Measurements from ENCODE around the gene SLX4.

The SLX4 gene

GRCh38 chr16:3546986-3547682 lies 64.3 kb downstream of the SLX4 start:
- no peak for DNase-seq

DNA sequence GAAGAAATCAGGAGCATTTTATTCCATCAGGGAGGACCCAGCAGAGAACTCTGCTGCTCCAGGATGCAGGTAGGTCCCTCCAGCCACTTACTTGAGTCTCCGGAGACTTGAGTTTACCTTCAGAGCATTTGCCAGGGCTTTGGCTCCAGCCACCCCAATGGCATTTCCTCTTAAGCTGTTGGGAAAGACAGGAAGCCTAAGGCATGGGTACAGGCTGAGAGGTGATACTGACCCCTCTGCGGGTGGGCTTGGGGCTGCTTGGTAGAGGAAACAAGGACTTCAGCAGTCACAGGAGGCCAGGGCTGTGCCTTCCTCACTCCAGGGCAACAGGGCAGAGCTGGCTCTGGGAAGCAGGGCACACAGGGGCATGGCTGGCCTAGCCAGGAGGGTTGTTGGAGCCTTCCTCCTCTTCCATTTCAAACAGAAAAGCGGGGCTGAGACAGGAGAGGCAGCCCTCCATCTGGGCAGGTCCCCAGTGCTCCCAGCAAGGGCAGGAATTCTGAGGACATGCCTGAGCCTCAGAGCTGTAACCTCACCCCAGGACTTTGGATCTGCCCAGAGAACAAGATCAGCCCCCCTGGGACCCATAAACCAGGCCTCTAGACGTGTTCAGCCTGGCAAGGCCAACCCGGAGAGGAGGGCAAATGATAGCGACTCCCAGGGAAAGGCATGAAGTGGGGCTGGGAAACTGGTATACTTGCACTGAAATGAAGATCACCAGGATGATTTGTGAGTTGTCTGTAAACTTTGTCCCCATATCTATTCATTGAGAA lies 68.6 kb downstream of the SLX4 start:
- no peak for DNase-seq

- no peak for DNase-seq
Observed at GRCh38 chr16:3541527-3542155, 69.8 kb downstream of the SLX4 start.

DNA sequence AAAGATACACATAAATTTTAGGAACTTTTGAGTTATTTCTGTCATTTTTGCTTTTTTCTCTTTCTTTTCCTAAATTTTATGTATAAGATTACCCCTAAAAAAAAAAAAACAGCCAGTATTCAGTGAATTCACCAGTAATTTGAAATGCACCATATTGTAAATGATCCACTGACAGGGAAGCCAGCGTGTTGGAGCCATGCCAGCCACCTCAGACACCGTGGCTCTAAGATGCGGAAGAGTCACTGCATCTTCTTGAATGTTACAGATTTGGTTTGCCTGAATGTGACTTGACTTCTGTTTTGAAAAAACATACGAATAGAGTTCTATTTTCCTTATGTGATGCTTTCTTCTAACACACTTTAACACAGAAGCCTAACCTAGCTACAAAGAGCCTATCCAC lies 73.2 kb downstream of the SLX4 start:
- DNase-seq, result no peak

- DNase-seq, result no peak
Observed at GRCh38 chr16:3536851-3537250, 74.6 kb downstream of the SLX4 start.

DNA sequence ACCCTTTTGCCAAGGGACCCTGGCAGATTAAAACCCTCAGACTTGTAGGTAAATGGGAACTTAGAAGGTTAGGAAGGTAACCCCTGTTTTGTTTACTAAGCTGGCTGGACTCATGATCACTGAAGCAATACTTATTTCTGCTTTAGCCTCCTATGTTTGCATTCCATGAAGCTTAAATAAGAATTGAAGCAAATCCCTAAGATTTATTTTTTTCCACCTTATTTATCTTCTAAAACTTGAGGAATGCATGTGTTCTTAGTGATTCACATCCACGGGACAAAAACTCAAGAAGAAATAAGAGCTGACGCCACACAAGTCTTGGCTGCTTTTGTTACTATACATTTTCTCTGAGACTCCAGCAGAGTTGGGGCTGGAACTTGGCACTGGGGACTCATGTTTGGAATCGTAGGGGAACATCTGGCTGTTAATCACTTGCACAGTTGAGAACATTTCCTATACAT lies 75.1 kb downstream of the SLX4 start:
- DNase-seq, result no peak

DNA sequence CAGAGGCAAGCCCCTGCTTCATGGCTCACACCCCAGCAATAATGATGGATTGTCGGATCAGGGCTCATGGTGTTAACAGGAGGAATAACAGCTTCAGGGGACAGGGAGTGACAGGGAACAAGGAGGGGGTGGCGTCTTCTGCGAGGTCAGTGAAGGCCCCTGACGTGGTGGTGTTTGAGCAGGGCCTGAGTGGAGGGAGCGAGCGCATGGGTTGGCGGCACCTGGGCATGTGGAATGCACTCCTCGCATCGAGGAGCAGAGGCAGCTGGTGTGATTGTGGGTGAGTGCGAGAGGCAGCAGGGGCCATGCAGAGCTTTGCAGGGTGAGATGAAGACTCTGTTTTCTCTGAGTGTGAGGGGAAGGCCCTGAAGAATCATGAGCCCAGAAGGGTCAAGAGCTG lies 77.3 kb downstream of the SLX4 start:
- no peak for DNase-seq

DNA sequence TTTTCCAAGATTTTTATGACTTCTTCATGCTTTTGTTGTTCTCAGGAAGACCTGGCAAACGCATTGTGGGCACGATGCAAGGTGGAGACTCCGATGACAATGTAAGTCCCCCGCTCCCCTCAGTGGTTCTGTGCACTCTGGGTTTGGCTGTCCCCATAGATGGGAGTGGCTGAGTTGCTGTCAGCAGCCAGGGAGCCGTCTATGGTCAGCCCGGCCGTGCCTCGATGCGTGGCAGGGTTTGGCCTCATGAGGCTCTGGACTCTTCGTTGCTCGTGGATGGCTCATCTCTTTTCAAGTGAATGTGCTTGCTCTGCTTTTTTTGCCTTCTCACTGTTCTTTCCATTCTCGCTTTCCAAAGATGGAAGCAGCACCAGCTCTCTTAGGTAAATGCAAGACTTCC lies 78.7 kb downstream of the SLX4 start:
- no peak for DNase-seq

Measured in NCI-H1930 (cell line).